GM13976 (cell line): ENCODE results near the gene POLR1H.

Experiments used
- DNase-seq: peaks from one replicate; pipeline ENCODE4 v3.0.0; 2012; ENCODE audit warnings: low spot score
- CTCF ChIP-seq: IDR thresholded peaks from 2 replicates; pipeline ENCODE4 v1.5.1; 2012; ENCODE audit warnings: borderline replicate concordance, mild to moderate bottlenecking; ENCODE audit not compliant: insufficient read depth; ENCODE audit errors: extremely low read depth, missing control alignments, control extremely low read depth
- in situ Hi-C: fragments of 300-500 bp; cut with MboI; formaldehyde crosslinking; loops from one replicate; pipeline ENCODE4 v1.12.0; 2022; ENCODE audit warnings: low sequenced_read_pairs, mixed read lengths, inconsistent platforms; ENCODE audit not compliant: unreplicated experiment

Gene POLR1H

GRCh38 chr6:30101444-30102413 is 40.7 kb downstream of the POLR1H start:
- in situ Hi-C loops = no loop called here
- DNase-seq = peak; percentile 88
- TF ChIP-seq CTCF = no peak

- DNase-seq = peak; percentile 23
- in situ Hi-C loops = no loop called here
- TF ChIP-seq CTCF = no peak
Observed at GRCh38 chr6:30102414-30102969, 41.4 kb downstream of the POLR1H start.

- TF ChIP-seq CTCF = peak; percentile 93
- in situ Hi-C loops = no loop called here
- DNase-seq = peak; percentile 89
Observed at GRCh38 chr6:30102970-30103871, 42.2 kb downstream of the POLR1H start.

- TF ChIP-seq CTCF = no peak
- in situ Hi-C loops = no loop called here
- DNase-seq = no peak
Observed at GRCh38 chr6:30103872-30104179, 42.8 kb downstream of the POLR1H start.

GRCh38 chr6:30104661-30105060 is 43.6 kb downstream of the POLR1H start:
- no peak for TF ChIP-seq CTCF
- no peak for DNase-seq
- in situ Hi-C loops = no loop called here

GRCh38 chr6:30111266-30111856 is 50.3 kb downstream of the POLR1H start:
- TF ChIP-seq CTCF = no peak
- in situ Hi-C loops = no loop called here

More at GRCh38 chr6:30111266-30111856, 50.3 kb downstream of the POLR1H start:
- no peak for DNase-seq
